Measurements from ENCODE around the gene ERC1. TPM values are rescaled to one million over a fixed set of nuclear protein-coding genes. Genes with fewer than 3 reads are reported as not detected.
A peak's percentile ranks its signal among the peaks of the same experiment; 100 is the strongest.

Gene ERC1
- total and polyA plus RNA-seq, 2 donors (not counting 3 experiments of a cell fraction or from before 2014, with no cell fraction given): 11.7 to 66.1 TPM

DNA sequence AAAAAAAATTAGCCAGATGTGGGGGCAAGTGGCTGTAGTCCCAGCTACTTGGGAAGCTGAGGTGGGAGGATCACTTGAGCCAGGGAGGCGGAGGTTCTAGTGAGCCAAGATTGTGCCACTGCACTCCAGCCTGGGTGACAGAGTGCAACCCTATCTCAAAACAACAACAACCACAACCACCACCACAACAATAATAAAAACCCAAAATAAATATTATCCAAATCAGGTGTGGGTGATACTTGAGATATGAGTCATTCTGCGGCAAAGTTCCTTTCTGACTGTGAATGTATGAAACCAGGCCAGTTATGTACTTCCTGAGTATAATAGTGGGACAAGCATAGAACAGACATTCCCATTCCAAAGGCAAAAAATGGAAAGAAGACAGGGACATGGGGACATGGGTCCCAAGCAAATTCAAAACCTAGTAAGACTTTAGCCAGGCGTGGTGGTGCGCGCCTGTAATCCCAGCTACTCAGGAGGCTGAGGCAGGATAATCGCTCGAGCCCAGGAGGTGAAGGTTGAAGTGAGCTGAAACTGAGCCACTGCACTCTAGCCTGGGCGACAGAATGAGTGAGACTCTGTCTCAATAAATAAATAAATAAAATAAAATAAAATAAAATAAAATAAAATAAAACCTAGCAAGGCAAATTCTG lies 9.7 kb upstream of the ERC1 start:
- Histone ChIP-seq H3K4me3 (replicated peaks in 1 of 3; ENCODE audit: insufficient read depth in 1 of 3, low read depth in 1 of 3, low read length in 3 of 3) (no peak overlapping the region), H3K27ac (ENCODE audit: insufficient read depth, low read depth, low read length) (no peak overlapping the region), H2AFZ (ENCODE audit: low read depth, low read length) (no peak overlapping the region), H3K4me2 (ENCODE audit: insufficient read depth, low read length) (peak overlapping the region; percentile 44), H3K36me3 (ENCODE audit: control insufficient read depth in 2 of 2, extremely low read depth in 1 of 2, insufficient read depth in 2 of 2, low read length in 2 of 2) (no peaks in the 10 kb centered on the region), H3K9ac (replicated peaks; ENCODE audit: extremely low read depth, insufficient read depth, low read length) (no peak overlapping the region), H4K20me1 (replicated peaks; ENCODE audit: control insufficient read depth, extremely low read depth, insufficient read depth, low read length) (no peaks in the 10 kb centered on the region), H3K4me1 (ENCODE audit: control insufficient read depth, extremely low read depth, insufficient read depth, low read length) (peaks cover 7% of the 10 kb centered on the region), H3K9me1 (replicated peaks; ENCODE audit: control insufficient read depth, extremely low read depth, insufficient read depth, low read length) (no peaks in the 10 kb centered on the region), H3K9me3 (replicated peaks; ENCODE audit: control insufficient read depth, insufficient read depth, low read length) (no peaks in the 10 kb centered on the region), H3K79me2 (ENCODE audit: control insufficient read depth, insufficient read depth, low read length) (no peaks in the 10 kb centered on the region), H3K27me3 (ENCODE audit: control insufficient read depth in 2 of 2, insufficient read depth in 2 of 2, low read length in 2 of 2) (no peaks in the 10 kb centered on the region)
- dilution Hi-C loops (cut with MboI; ENCODE audit: extremely low pct_ligation_motif_present, low sequenced_read_pairs) (no loop called here), intact Hi-C loops (cut with micrococcal nuclease) (no loop called here)
- no TSS peak for BruUV-seq (replicated peaks)
- peak; percentile 78 for FAIRE-seq
- ChIA-PET POLR2A (interaction anchor here (1.0 kb wide), 1 partner anchor 9 kb away, joined by 3 read pairs; no protein-coding TSS in a partner anchor), CTCF (interaction anchor here (0.9 to 1.9 kb wide), 6 partner anchors 8 to 112 kb away, joined by 3 to 10 read pairs (median 4); partner anchors contain the start of genes ERC1 and RAD52)
- TF ChIP-seq GATA2 (IDR thresholded peaks at IDR 0.05; ENCODE audit: insufficient read depth, insufficient read length, low read depth, low read length) (no peak), FOS (IDR thresholded peaks at IDR 0.05; ENCODE audit: borderline replicate concordance, insufficient read depth, low read length) (peak; percentile 80), JUN (IDR thresholded peaks at IDR 0.05; ENCODE audit: borderline replicate concordance, insufficient read depth, insufficient read length, low read depth) (peak; percentile 40), CTCF (IDR thresholded peaks at IDR 0.05; ENCODE audit: extremely low read depth in 1 of 2, insufficient read depth in 1 of 2, low read depth in 1 of 2, low read length in 2 of 2) (no peak)
- peak; percentile 42 for DNase-seq (ENCODE audit: low read depth, low spot score)
